Measurements from ENCODE around the gene CD44.

DNA sequence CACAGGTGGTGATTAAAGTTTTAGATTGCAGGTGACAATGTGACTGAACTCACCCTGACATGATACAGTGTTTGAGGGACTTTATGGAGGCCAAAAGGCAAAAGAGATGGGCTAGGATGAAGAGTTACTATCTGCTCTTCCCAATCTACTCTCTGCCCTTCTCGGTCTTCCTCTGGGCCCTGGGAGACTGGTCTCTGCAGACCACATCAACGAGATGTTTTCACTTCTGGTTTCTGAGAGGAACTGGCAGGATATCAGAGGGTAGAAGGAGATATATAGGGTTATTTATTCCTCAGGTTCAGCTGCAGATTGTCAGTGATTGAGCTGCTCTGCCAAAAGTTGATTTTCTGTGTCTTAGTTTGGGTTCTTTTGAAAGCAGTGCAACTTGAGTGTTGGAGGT is 32.4 kb upstream of the CD44 start:
- no peak for TF ChIP-seq POLR2A (IDR thresholded peaks at IDR 0.05)
- TF ChIP-seq, protein P1, sequence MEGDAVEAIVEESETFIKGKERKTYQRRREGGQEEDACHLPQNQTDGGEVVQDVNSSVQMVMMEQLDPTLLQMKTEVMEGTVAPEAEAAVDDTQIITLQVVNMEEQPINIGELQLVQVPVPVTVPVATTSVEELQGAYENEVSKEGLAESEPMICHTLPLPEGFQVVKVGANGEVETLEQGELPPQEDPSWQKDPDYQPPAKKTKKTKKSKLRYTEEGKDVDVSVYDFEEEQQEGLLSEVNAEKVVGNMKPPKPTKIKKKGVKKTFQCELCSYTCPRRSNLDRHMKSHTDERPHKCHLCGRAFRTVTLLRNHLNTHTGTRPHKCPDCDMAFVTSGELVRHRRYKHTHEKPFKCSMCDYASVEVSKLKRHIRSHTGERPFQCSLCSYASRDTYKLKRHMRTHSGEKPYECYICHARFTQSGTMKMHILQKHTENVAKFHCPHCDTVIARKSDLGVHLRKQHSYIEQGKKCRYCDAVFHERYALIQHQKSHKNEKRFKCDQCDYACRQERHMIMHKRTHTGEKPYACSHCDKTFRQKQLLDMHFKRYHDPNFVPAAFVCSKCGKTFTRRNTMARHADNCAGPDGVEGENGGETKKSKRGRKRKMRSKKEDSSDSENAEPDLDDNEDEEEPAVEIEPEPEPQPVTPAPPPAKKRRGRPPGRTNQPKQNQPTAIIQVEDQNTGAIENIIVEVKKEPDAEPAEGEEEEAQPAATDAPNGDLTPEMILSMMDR (IDR thresholded peaks at IDR 0.05) = no peak

Measured in heart left ventricle (tissue), 13 donors.